MCF 10A (cell line): ENCODE data around the gene PMF1. TPM values are rescaled to one million over a fixed set of nuclear protein-coding genes. Genes with fewer than 3 reads are reported as not detected.

Source experiments
- BruUV-seq: library from RNA; stranded (reverse); fragments of 400-500 nt; replicated peaks from 2 replicates; lab custom pipeline; 2021; lab: Mats Ljungman, UMichigan
- CTCF ChIA-PET: fragments of 300-600 bp; sonication (Branson Sonifier 250); formaldehyde crosslinking; extraction: SDS; loops from one replicate; lab custom pipeline; 2021; ENCODE audit warnings: antibody characterized with exemption, inconsistent platforms; lab: Yijun Ruan, JAX
- POLR2A ChIA-PET: fragments of 300-600, 350-650 bp; sonication (Branson Sonifier 250); formaldehyde crosslinking; extraction: SDS; loops from one replicate; lab custom pipeline; 2020; ENCODE audit warnings: antibody characterized with exemption, inconsistent platforms; lab: Yijun Ruan, JAX
- DNase-seq: peaks from one replicate; pipeline ENCODE4 v3.0.0-alpha.2; 2018; ENCODE audit not compliant: unreplicated experiment
- H3K27ac Mint-ChIP-seq: one replicate; pipeline ENCODE4 v1.8.0; 2022; ENCODE audit warnings: mild to moderate bottlenecking, low read depth, mixed read lengths; ENCODE audit not compliant: unreplicated experiment
- H3K27me3 Mint-ChIP-seq: one replicate; pipeline ENCODE4 v1.8.0; 2022; ENCODE audit warnings: mixed read lengths; ENCODE audit not compliant: insufficient read depth, unreplicated experiment
- H3K36me3 Mint-ChIP-seq: one replicate; pipeline ENCODE4 v1.8.0; 2022; ENCODE audit warnings: mild to moderate bottlenecking, moderate library complexity, mixed read lengths; ENCODE audit not compliant: insufficient read depth, unreplicated experiment
- H3K4me1 Mint-ChIP-seq: one replicate; pipeline ENCODE4 v1.8.0; 2022; ENCODE audit warnings: mixed read lengths; ENCODE audit not compliant: insufficient read depth, unreplicated experiment
- H3K4me3 Mint-ChIP-seq: one replicate; pipeline ENCODE4 v1.8.0; 2022; ENCODE audit warnings: mild to moderate bottlenecking, moderate library complexity, mixed read lengths; ENCODE audit not compliant: unreplicated experiment
- H3K9me3 Mint-ChIP-seq: one replicate; pipeline ENCODE4 v1.8.0; 2022; ENCODE audit warnings: mixed read lengths; ENCODE audit not compliant: unreplicated experiment
- intact Hi-C: fragments of 100-400 bp; cut with micrococcal nuclease; formaldehyde crosslinking; loops from 2 replicates; pipeline ENCODE4 v1.14.1; 2022
- total RNA-seq: library from RNA; stranded (reverse); gene quantifications from 2 replicates; pipeline ENCODE4 v1.2.3, GENCODE V29; 2022
- TF ChIP-seq, protein P1 (sequence below): fragments of 200-600 bp; IDR thresholded peaks from one replicate; pipeline ENCODE4 v1.8.0; 2022; ENCODE audit warnings: antibody characterized with exemption, mild to moderate bottlenecking; ENCODE audit not compliant: unreplicated experiment

The PMF1 gene
- total RNA-seq, 1 experiment from 2014 or later = 77.7 TPM

DNA sequence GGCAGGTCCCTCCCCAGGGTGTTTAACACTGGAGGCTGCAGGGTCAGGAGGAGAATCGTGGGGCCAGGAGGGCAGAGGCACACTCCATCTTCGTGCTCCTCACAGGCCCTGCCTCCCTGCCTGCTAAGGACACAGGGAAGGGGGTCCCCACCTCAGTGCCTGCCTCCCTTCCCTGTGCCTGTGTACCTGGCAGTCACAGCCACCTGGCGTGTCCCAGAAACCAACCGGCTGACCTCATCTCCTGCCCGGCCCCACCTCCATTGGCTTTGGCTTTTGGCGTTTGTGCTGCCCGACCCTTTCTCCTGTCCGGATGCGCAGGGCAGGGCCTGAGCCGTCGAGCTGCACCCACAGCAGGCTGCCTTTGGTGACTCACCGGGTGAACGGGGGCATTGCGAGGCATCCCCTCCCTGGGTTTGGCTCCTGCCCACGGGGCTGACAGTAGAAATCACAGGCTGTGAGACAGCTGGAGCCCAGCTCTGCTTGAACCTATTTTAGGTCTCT lies 28.6 kb downstream of the PMF1 start:
- H3K36me3 Mint-ChIP-seq = peaks cover 37% of the 10 kb centered on the region
- DNase-seq = peak; percentile 91
- TF ChIP-seq, protein P1, sequence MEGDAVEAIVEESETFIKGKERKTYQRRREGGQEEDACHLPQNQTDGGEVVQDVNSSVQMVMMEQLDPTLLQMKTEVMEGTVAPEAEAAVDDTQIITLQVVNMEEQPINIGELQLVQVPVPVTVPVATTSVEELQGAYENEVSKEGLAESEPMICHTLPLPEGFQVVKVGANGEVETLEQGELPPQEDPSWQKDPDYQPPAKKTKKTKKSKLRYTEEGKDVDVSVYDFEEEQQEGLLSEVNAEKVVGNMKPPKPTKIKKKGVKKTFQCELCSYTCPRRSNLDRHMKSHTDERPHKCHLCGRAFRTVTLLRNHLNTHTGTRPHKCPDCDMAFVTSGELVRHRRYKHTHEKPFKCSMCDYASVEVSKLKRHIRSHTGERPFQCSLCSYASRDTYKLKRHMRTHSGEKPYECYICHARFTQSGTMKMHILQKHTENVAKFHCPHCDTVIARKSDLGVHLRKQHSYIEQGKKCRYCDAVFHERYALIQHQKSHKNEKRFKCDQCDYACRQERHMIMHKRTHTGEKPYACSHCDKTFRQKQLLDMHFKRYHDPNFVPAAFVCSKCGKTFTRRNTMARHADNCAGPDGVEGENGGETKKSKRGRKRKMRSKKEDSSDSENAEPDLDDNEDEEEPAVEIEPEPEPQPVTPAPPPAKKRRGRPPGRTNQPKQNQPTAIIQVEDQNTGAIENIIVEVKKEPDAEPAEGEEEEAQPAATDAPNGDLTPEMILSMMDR = no peak
- no peaks in the 10 kb centered on the region for H3K27me3 Mint-ChIP-seq
- H3K9me3 Mint-ChIP-seq = no peaks in the 10 kb centered on the region
- intact Hi-C loops = no loop called here
- peaks cover 22% of the 10 kb centered on the region for H3K4me1 Mint-ChIP-seq
- H3K4me3 Mint-ChIP-seq = no peak overlapping the region
- peak overlapping the region; percentile 42 for H3K27ac Mint-ChIP-seq
- POLR2A ChIA-PET = interaction anchor here (0.7 to 2.5 kb wide), 13 partner anchors 8 to 99 kb away, joined by 3 to 14 read pairs (median 4); partner anchors contain the start of gene PMF1
- CTCF ChIA-PET = interaction anchor here (1.2 to 3.5 kb wide), 2 partner anchors 16 to 151 kb away, joined by 5 to 19 read pairs; no protein-coding TSS in a partner anchor
- no TSS peak for BruUV-seq

DNA sequence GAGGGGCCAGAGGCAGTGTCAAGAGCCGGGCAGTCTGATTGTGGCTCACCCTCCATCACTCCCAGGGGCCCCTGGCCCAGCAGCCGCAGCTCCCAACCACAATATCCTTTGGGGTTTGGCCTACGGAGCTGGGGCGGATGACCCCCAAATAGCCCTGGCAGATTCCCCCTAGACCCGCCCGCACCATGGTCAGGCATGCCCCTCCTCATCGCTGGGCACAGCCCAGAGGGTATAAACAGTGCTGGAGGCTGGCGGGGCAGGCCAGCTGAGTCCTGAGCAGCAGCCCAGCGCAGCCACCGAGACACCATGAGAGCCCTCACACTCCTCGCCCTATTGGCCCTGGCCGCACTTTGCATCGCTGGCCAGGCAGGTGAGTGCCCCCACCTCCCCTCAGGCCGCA lies 29.1 kb downstream of the PMF1 start, which contains the start of gene BGLAP:
TSS of gene BGLAP (plus strand) at position 259 of the 400 bp plus-strand sequence. CDS start at position 307, 48 bp downstream.
- no peaks in the 10 kb centered on the region for H3K9me3 Mint-ChIP-seq

DNA sequence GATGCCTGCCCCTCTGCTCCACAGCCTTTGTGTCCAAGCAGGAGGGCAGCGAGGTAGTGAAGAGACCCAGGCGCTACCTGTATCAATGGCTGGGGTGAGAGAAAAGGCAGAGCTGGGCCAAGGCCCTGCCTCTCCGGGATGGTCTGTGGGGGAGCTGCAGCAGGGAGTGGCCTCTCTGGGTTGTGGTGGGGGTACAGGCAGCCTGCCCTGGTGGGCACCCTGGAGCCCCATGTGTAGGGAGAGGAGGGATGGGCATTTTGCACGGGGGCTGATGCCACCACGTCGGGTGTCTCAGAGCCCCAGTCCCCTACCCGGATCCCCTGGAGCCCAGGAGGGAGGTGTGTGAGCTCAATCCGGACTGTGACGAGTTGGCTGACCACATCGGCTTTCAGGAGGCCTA lies 29.9 kb downstream of the PMF1 start:
- H3K4me1 Mint-ChIP-seq = peaks cover 30% of the 10 kb centered on the region
- no peaks in the 10 kb centered on the region for H3K27me3 Mint-ChIP-seq
- TF ChIP-seq, protein P1 = no peak
- no peak for DNase-seq
- BruUV-seq = no TSS peak
- no peak overlapping the region for H3K4me3 Mint-ChIP-seq
- H3K9me3 Mint-ChIP-seq = no peaks in the 10 kb centered on the region
- intact Hi-C loops = no loop called here
- POLR2A ChIA-PET = interaction anchor here (0.5 to 2.5 kb wide), 3 partner anchors 10 to 50 kb away, joined by 3 to 14 read pairs (median 4); no protein-coding TSS in a partner anchor
- CTCF ChIA-PET = interaction anchor here (0.6 to 3.5 kb wide), 4 partner anchors 15 to 350 kb away, joined by 3 to 19 read pairs (median 5); no protein-coding TSS in a partner anchor
- H3K36me3 Mint-ChIP-seq = peaks cover 29% of the 10 kb centered on the region
- H3K27ac Mint-ChIP-seq = no peak overlapping the region

More for the DNA sequence above, 29.1 kb downstream of the PMF1 start, which contains the start of gene BGLAP:
- TF ChIP-seq, protein P1 = no peak
- DNase-seq = no peak
- POLR2A ChIA-PET = interaction anchor here (0.5 to 2.5 kb wide), 11 partner anchors 9 to 94 kb away, joined by 3 to 14 read pairs (median 4); partner anchors contain the start of gene PMF1
- H3K36me3 Mint-ChIP-seq = peaks cover 32% of the 10 kb centered on the region
- no peak within 1 kb of the TSS for H3K4me3 Mint-ChIP-seq
- peaks cover 22% of the 10 kb centered on the region for H3K4me1 Mint-ChIP-seq
- no peaks in the 10 kb centered on the region for H3K27me3 Mint-ChIP-seq
- intact Hi-C loops = no loop called here
- BruUV-seq = no TSS peak
- CTCF ChIA-PET = interaction anchor here (0.5 to 3.5 kb wide), 3 partner anchors 16 to 152 kb away, joined by 3 to 19 read pairs (median 5); partner anchors contain the start of gene SLC25A44
- H3K27ac Mint-ChIP-seq = peak within 1 kb of the TSS; percentile 42

DNA sequence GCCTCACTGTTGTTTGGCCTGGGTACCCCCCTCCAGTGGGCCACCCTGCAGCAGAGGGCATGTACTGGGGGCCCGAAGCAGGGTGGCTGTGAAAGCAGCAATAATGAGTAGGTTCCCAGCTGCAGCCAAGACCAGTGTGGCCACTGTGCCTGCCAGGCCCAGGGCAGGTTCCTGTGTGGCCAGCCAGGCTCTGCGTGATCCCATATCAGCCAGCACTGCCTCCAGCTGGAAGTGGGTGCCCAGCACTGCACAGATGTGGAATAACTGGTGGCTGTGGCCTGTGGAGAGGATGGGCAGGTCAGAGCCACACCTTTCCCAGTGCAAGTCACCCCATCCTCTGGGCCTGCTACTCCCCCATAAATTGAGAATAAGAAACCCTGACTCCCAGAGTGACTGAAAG lies 31.3 kb downstream of the PMF1 start:
- no peak overlapping the region for H3K4me3 Mint-ChIP-seq
- no peaks in the 10 kb centered on the region for H3K27me3 Mint-ChIP-seq
- no TSS peak for BruUV-seq
- H3K27ac Mint-ChIP-seq = no peak overlapping the region
- CTCF ChIA-PET = interaction anchor here (0.6 to 3.5 kb wide), 2 partner anchors 18 to 225 kb away, joined by 3 to 19 read pairs; no protein-coding TSS in a partner anchor
- DNase-seq = no peak
- intact Hi-C loops = no loop called here
- H3K4me1 Mint-ChIP-seq = peaks cover 39% of the 10 kb centered on the region
- POLR2A ChIA-PET = interaction anchor here (0.6 kb wide), 1 partner anchor 10 kb away, joined by 3 read pairs; no protein-coding TSS in a partner anchor
- peaks cover 39% of the 10 kb centered on the region for H3K36me3 Mint-ChIP-seq
- TF ChIP-seq, protein P1 = no peak
- H3K9me3 Mint-ChIP-seq = no peaks in the 10 kb centered on the region
